HEK293 (cell line): ENCODE data around the gene TPST2.

ENCODE experiments used
- FEZF1 ChIP-seq: fragments of 450-650 bp; formaldehyde crosslinking; IDR thresholded peaks from 2 replicates; pipeline ENCODE4 v1.5.1; 2016; ENCODE audit warnings: missing biosample characterization, missing genetic modification characterization
- MEIS1 ChIP-seq: sonication (generic); formaldehyde crosslinking; IDR thresholded peaks from 2 replicates; pipeline ENCODE4 v1.8.1; 2022; ENCODE audit warnings: missing genetic modification reagents, mild to moderate bottlenecking, borderline replicate concordance
- MYNN ChIP-seq: fragments of 450-650 bp; formaldehyde crosslinking; IDR thresholded peaks from 2 replicates; pipeline ENCODE4 v1.5.1; 2016; ENCODE audit warnings: missing biosample characterization, missing genetic modification characterization, borderline replicate concordance
- YY1 ChIP-seq: fragments of 450-650 bp; formaldehyde crosslinking; IDR thresholded peaks from 2 replicates; pipeline ENCODE4 v1.5.1; 2018; ENCODE audit warnings: missing biosample characterization, missing genetic modification characterization
- ZNF274 ChIP-seq, 2 experiments: fragments of 200-500 bp in 1 of 2; fragments of 450-650 bp in 1 of 2; sonication (Bioruptor generic) in 1 of 2; formaldehyde crosslinking in 1 of 2; IDR thresholded peaks; 2 replicates each; pipeline versions ENCODE4 v1.5.1 to v1.6.1; 2014 to 2016; ENCODE audit warnings: borderline replicate concordance in 1 of 2, inconsistent platforms in 1 of 2, low read length in 1 of 2, missing biosample characterization in 1 of 2, missing genetic modification characterization in 1 of 2
- ZNF335 ChIP-seq: fragments of 450-650 bp; formaldehyde crosslinking; conservative IDR thresholded peaks from 2 replicates; pipeline ENCODE4 v1.5.1; 2016; ENCODE audit warnings: missing biosample characterization, missing genetic modification characterization
- ZSCAN30 ChIP-seq: fragments of 450-650 bp; IDR thresholded peaks from 2 replicates; pipeline ENCODE4 v1.5.1; 2018; ENCODE audit warnings: missing biosample characterization, mild to moderate bottlenecking, missing genetic modification characterization, moderate library complexity
- TF ChIP-seq, protein P1 (sequence below): IDR thresholded peaks from 2 replicates; pipeline ENCODE4 v1.6.1; 2011; ENCODE audit warnings: mild to moderate bottlenecking, low read depth, low read length, borderline replicate concordance
- TF ChIP-seq, protein P2 (sequence below): fragments of 450-650 bp; formaldehyde crosslinking; IDR thresholded peaks from 2 replicates; pipeline ENCODE4 v1.5.1; 2016; ENCODE audit warnings: missing biosample characterization, missing genetic modification characterization
- TF ChIP-seq, protein P3 (sequence below): fragments of 450-650 bp; formaldehyde crosslinking; IDR thresholded peaks from 2 replicates; pipeline ENCODE4 v1.5.1; 2016; ENCODE audit warnings: missing biosample characterization, missing genetic modification characterization
- TF ChIP-seq, protein P4 (sequence below): fragments of 450-650 bp; formaldehyde crosslinking; IDR thresholded peaks from 2 replicates; pipeline ENCODE4 v1.5.1; 2016; ENCODE audit warnings: missing biosample characterization, missing genetic modification characterization
- TF ChIP-seq, protein P5 (sequence below): fragments of 450-650 bp; formaldehyde crosslinking; IDR thresholded peaks from 2 replicates; pipeline ENCODE4 v1.5.1; 2016; ENCODE audit warnings: missing biosample characterization, missing genetic modification characterization, borderline replicate concordance
- TF ChIP-seq, protein P6 (sequence below): fragments of 450-650 bp; formaldehyde crosslinking; IDR thresholded peaks from 2 replicates; pipeline ENCODE4 v1.5.1; 2016; ENCODE audit warnings: missing biosample characterization, missing genetic modification characterization, low read depth
- TF ChIP-seq, protein P7 (sequence below): fragments of 450-650 bp; formaldehyde crosslinking; IDR thresholded peaks from 2 replicates; pipeline ENCODE4 v1.5.1; 2016; ENCODE audit warnings: missing biosample characterization, missing genetic modification characterization

DNA sequence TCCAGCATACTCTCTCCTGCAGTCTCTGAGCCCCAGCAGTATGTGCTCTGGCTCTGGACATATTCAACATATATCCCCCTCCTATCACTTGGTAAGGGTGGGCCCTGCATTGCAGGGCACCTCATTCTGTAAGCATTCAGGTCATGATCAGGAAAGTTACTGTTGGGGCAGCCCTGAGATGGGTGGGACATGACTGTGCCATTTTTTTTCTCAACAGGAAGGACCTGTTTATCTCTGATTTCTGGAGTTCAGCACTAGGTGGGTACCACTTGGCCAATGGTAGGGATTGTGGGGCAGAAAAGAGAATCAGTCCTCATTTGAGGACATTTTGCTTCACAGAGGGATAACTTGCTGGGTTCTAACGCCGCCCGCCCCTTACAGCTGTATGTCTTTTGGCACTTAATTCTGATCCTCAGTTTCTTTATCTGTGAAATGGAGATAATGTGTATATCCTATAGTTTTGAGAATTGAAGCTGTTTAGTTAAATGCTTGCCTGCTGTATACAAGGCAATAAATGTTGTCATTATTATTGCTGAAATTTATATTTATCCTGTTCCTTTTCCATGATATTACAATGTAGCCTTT, 104.0 kb downstream of the TPST2 start:
- TF ChIP-seq, protein P1, sequence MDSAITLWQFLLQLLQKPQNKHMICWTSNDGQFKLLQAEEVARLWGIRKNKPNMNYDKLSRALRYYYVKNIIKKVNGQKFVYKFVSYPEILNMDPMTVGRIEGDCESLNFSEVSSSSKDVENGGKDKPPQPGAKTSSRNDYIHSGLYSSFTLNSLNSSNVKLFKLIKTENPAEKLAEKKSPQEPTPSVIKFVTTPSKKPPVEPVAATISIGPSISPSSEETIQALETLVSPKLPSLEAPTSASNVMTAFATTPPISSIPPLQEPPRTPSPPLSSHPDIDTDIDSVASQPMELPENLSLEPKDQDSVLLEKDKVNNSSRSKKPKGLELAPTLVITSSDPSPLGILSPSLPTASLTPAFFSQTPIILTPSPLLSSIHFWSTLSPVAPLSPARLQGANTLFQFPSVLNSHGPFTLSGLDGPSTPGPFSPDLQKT = no peak
- TF ChIP-seq, protein P2, sequence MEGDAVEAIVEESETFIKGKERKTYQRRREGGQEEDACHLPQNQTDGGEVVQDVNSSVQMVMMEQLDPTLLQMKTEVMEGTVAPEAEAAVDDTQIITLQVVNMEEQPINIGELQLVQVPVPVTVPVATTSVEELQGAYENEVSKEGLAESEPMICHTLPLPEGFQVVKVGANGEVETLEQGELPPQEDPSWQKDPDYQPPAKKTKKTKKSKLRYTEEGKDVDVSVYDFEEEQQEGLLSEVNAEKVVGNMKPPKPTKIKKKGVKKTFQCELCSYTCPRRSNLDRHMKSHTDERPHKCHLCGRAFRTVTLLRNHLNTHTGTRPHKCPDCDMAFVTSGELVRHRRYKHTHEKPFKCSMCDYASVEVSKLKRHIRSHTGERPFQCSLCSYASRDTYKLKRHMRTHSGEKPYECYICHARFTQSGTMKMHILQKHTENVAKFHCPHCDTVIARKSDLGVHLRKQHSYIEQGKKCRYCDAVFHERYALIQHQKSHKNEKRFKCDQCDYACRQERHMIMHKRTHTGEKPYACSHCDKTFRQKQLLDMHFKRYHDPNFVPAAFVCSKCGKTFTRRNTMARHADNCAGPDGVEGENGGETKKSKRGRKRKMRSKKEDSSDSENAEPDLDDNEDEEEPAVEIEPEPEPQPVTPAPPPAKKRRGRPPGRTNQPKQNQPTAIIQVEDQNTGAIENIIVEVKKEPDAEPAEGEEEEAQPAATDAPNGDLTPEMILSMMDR (tag by site-specific recombination) = no peak
- no peak for TF ChIP-seq YY1 (tag by site-specific recombination)
- no peak for TF ChIP-seq MYNN (tag by site-specific recombination)
- no peak for TF ChIP-seq ZNF274 (IDR thresholded peaks at IDR 0.05; ENCODE audit: low read length)
- TF ChIP-seq ZNF274 (tag by site-specific recombination; IDR thresholded peaks at IDR 0.05; ENCODE audit: borderline replicate concordance) = no peak
- TF ChIP-seq, protein P3, sequence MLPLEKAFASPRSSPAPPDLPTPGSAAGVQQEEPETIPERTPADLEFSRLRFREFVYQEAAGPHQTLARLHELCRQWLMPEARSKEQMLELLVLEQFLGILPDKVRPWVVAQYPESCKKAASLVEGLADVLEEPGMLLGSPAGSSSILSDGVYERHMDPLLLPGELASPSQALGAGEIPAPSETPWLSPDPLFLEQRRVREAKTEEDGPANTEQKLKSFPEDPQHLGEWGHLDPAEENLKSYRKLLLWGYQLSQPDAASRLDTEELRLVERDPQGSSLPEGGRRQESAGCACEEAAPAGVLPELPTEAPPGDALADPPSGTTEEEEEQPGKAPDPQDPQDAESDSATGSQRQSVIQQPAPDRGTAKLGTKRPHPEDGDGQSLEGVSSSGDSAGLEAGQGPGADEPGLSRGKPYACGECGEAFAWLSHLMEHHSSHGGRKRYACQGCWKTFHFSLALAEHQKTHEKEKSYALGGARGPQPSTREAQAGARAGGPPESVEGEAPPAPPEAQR (tag by site-specific recombination) = no peak
- no peak for TF ChIP-seq ZNF335 (tag by site-specific recombination)
- TF ChIP-seq MEIS1 = no peak
- TF ChIP-seq ZSCAN30 (tag by site-specific recombination) = no peak
- TF ChIP-seq, protein P4, sequence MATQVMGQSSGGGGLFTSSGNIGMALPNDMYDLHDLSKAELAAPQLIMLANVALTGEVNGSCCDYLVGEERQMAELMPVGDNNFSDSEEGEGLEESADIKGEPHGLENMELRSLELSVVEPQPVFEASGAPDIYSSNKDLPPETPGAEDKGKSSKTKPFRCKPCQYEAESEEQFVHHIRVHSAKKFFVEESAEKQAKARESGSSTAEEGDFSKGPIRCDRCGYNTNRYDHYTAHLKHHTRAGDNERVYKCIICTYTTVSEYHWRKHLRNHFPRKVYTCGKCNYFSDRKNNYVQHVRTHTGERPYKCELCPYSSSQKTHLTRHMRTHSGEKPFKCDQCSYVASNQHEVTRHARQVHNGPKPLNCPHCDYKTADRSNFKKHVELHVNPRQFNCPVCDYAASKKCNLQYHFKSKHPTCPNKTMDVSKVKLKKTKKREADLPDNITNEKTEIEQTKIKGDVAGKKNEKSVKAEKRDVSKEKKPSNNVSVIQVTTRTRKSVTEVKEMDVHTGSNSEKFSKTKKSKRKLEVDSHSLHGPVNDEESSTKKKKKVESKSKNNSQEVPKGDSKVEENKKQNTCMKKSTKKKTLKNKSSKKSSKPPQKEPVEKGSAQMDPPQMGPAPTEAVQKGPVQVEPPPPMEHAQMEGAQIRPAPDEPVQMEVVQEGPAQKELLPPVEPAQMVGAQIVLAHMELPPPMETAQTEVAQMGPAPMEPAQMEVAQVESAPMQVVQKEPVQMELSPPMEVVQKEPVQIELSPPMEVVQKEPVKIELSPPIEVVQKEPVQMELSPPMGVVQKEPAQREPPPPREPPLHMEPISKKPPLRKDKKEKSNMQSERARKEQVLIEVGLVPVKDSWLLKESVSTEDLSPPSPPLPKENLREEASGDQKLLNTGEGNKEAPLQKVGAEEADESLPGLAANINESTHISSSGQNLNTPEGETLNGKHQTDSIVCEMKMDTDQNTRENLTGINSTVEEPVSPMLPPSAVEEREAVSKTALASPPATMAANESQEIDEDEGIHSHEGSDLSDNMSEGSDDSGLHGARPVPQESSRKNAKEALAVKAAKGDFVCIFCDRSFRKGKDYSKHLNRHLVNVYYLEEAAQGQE (tag by site-specific recombination) = no peak
- TF ChIP-seq, protein P5, sequence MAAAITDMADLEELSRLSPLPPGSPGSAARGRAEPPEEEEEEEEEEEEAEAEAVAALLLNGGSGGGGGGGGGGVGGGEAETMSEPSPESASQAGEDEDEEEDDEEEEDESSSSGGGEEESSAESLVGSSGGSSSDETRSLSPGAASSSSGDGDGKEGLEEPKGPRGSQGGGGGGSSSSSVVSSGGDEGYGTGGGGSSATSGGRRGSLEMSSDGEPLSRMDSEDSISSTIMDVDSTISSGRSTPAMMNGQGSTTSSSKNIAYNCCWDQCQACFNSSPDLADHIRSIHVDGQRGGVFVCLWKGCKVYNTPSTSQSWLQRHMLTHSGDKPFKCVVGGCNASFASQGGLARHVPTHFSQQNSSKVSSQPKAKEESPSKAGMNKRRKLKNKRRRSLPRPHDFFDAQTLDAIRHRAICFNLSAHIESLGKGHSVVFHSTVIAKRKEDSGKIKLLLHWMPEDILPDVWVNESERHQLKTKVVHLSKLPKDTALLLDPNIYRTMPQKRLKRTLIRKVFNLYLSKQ (tag by site-specific recombination) = no peak
- no peak for TF ChIP-seq FEZF1
- TF ChIP-seq, protein P6, sequence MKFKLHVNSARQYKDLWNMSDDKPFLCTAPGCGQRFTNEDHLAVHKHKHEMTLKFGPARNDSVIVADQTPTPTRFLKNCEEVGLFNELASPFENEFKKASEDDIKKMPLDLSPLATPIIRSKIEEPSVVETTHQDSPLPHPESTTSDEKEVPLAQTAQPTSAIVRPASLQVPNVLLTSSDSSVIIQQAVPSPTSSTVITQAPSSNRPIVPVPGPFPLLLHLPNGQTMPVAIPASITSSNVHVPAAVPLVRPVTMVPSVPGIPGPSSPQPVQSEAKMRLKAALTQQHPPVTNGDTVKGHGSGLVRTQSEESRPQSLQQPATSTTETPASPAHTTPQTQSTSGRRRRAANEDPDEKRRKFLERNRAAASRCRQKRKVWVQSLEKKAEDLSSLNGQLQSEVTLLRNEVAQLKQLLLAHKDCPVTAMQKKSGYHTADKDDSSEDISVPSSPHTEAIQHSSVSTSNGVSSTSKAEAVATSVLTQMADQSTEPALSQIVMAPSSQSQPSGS (tag by site-specific recombination) = no peak
- TF ChIP-seq, protein P7, sequence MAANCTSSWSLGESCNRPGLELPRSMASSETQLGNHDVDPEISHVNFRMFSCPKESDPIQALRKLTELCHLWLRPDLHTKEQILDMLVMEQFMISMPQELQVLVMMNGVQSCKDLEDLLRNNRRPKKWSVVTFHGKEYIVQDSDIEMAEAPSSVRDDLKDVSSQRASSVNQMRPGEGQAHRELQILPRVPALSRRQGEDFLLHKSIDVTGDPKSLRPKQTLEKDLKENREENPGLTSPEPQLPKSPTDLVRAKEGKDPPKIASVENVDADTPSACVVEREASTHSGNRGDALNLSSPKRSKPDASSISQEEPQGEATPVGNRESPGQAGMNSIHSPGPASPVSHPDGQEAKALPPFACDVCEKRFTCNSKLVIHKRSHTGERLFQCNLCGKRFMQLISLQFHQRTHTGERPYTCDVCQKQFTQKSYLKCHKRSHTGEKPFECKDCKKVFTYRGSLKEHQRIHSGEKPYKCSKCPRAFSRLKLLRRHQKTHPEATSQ (tag by site-specific recombination) = no peak
